HG03095 (cell line): Measurements from ENCODE around the gene ZNF584.
"Not testable (repeated sequence)": the region's sequence is repeated elsewhere in the genome, so short reads cannot be mapped to it uniquely, and the experiment has no call there.

ENCODE experiments used
- ATAC-seq: cut with Tn5 transposase; IDR thresholded peaks from one replicate; pipeline ENCODE4 v1.9.1; 2021; ENCODE audit warnings: moderate library complexity; ENCODE audit not compliant: unreplicated experiment

ZNF584 gene

GRCh38 chr19:58408152-58409009 lies at the start of gene ZNF584:
Gene ZNF584 (plus strand): TSS chr19:58408649. CDS start chr19:58409148, 499 bp downstream.
- peak; percentile 79 for ATAC-seq

GRCh38 chr19:58361900-58362271 lies 46.6 kb upstream of the ZNF584 start:
- ATAC-seq: peak; percentile 6

- ATAC-seq: peak; percentile 73
Observed at GRCh38 chr19:58362272-58362994, 46.0 kb upstream of the ZNF584 start, which contains the start of gene ZNF497. Gene ZNF497 (minus strand): TSS chr19:58362751. CDS start chr19:58357635, 5,116 bp downstream.

- no peak for ATAC-seq
Observed at GRCh38 chr19:58364146-58364545, 44.3 kb upstream of the ZNF584 start.

- no peak for ATAC-seq
Observed at GRCh38 chr19:58366585-58367430, 41.6 kb upstream of the ZNF584 start.

- no peak for ATAC-seq
Observed at GRCh38 chr19:58367698-58368454, 40.6 kb upstream of the ZNF584 start.

- ATAC-seq: no peak
Observed at GRCh38 chr19:58368561-58369360, 39.7 kb upstream of the ZNF584 start.

GRCh38 chr19:58372311-58373133 lies 35.9 kb upstream of the ZNF584 start:
- ATAC-seq: no peak

GRCh38 chr19:58374200-58374599 lies 34.2 kb upstream of the ZNF584 start:
- ATAC-seq: no peak

GRCh38 chr19:58376724-58377123 lies 31.7 kb upstream of the ZNF584 start:
- ATAC-seq: not testable (repeated sequence)

GRCh38 chr19:58379246-58379645 lies 29.2 kb upstream of the ZNF584 start:
- no peak for ATAC-seq

GRCh38 chr19:58380037-58380661 lies 28.3 kb upstream of the ZNF584 start:
- no peak for ATAC-seq

- ATAC-seq: peak; percentile 68
Observed at GRCh38 chr19:58380662-58381459, 27.6 kb upstream of the ZNF584 start, which contains the start of gene ZNF837. Gene ZNF837 (minus strand): TSS chr19:58381030. CDS start chr19:58369332, 11,698 bp downstream.

- no peak for ATAC-seq
Observed at GRCh38 chr19:58381460-58382212, 26.8 kb upstream of the ZNF584 start.

GRCh38 chr19:58382997-58383603 lies 25.3 kb upstream of the ZNF584 start:
- no peak for ATAC-seq

- ATAC-seq: no peak
Observed at GRCh38 chr19:58385313-58385890, 23.0 kb upstream of the ZNF584 start.
